Medulla oblongata (tissue), 1 donor: ENCODE data around the gene CHRNE.
"Not testable (repeated sequence)": the region's sequence is repeated elsewhere in the genome, so short reads cannot be mapped to it uniquely, and the experiment has no call there.

Experiments
- DNase-seq: peaks from one replicate; pipeline ENCODE4 v3.0.0-alpha.2; 2015; ENCODE audit errors: extremely low spot score

Gene CHRNE

DNA sequence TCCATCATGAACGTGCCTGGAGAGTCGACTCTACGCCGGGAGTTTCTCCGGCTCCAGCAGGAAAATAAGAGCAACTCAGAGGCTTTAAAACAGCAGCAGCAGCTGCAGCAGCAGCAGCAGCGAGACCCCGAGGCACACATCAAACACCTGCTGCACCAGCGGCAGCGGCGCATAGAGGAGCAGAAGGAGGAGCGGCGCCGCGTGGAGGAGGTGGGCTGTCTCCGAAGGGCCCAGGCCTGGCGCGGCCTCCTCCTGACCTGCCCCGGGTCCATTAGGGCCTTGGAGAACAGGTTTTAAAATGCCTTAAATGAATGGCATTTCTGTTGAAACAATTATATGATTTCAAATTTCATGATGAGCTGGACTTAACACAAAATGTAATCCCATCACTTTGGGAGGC, 15.3 kb downstream of the CHRNE start:
- no peak for DNase-seq

DNA sequence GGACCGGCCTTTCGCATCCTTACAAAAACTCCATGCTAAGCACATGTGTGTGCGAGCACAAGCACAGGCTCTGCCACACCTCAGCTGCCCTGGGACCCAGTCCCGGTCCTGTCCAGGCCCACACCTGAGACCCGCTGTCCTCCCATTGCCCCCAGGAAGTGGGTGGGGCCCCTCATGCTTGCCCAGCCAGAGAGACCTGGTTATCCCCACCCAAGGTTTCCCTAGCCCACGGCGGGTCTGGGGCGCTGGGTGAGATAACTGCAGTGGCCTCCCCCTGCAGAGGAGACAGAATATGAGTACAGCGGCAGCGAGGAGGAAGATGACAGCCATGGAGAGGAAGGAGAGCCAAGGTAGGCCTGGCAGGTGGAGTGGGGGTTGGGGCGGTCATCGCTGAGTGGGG, 16.1 kb downstream of the CHRNE start:
- DNase-seq: no peak

DNA sequence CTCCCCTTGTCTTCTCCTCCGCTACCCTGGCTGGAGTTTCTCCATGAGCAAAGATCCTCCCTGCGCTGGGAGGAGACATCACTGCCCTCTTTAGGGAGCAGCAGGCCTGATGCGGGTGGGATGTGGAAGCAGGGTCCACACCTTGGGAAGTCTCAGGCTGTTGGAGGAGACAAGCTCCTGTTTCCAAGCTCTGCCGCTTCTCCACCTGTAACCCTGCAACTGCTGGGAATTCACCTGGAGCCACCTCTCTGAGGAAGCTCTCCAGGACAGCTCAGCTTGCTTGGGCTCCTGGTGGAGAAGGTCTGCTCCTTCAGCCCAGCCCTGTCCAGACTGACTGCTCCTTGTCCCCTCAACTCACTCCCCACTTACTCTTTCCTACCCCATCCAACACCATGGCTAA, 18.4 kb downstream of the CHRNE start:
- no peak for DNase-seq

DNA sequence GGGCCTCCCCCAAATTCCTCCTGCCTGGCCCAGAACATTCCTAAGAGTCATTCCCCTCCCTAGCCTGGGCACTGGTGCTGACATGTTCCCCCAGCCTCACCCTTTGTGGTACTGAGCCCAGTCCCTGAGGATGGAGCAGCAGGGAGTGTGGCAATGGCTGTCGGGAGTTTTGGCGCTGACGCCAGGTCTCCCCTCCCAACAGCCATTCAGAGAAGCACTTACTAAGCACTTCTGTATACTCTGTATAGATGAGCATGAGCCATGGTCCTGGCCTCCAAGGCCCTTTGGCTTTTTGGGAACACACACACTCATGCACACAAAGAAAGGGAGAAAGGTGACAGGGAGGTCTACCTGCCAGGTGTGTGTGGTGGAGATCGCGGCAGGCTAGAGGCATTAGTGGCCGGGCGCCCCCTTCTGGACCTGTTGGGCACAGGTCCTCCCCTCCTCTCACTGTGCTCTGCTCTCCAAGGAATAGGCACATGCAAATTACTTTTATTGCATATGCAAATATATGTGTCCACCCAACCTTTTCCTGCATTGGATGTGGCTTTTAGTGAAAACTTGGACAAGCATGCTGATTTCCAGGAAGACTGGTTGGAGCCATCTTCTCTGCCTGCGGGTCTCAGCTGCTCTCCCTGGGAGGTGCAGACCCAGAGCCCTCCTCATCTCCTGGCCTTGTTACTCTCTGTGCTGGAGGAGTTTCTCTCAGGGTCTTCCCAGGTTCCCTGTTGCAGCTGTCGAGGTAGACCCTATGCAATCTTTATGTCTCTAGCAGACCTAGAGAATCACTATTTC, 20.9 kb downstream of the CHRNE start:
- DNase-seq: peak; percentile 75

DNA sequence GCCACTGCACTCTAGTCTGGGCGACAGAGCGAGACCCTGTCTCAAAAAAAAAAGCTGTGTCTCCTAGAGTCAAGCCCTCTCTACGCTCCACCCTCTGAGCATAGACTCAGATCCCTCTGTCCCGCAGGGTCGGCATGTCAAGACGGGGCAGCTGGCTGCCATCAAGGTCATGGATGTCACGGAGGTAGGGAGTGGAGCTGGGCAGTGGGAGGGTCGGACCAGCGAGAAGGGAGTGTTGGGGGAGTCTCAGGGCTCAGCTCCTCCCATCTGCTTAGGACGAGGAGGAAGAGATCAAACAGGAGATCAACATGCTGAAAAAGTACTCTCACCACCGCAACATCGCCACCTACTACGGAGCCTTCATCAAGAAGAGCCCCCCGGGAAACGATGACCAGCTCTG, 22.0 kb downstream of the CHRNE start:
- no peak for DNase-seq

DNA sequence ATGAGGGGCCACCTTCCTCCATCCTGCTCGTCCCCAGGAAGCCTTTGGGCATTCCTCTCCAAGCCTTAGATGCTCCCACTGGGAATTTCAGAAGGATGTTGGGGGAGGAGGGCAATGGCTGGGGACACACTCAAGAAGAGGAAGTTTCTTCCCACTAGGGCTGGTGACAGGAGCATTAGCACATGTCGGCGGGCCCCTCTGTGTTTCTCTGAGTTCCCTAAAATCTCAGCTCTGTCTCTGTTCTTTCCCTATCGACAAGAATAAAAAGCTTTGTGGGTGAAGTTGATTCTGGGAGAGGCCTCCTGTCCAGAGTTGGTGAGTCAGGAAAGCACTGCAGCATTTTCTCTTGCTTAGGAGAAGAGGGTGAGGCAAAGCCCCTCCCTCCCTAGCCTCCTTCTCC, 23.3 kb downstream of the CHRNE start:
- no peak for DNase-seq

DNA sequence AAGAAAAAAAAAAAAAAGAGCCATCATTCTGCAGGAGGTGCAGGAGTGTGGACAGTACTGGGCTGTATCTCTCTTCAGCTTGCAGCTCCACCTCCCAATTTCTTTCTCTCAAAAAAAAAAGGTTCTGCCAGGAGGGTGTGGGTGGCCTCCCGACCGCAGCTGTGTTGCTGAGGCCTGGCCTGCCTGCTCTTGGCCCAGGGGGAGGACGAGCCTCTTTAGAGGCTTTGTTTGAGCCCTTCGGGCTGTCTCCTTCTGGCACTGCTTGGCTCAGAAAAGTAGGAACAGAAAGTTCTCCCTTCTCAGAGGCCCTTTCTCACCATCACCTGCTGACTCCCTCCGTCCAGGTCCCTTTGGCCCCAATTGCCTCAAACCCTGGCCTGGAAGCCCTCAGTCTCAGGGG, 25.8 kb downstream of the CHRNE start:
- peak; percentile 80 for DNase-seq

DNA sequence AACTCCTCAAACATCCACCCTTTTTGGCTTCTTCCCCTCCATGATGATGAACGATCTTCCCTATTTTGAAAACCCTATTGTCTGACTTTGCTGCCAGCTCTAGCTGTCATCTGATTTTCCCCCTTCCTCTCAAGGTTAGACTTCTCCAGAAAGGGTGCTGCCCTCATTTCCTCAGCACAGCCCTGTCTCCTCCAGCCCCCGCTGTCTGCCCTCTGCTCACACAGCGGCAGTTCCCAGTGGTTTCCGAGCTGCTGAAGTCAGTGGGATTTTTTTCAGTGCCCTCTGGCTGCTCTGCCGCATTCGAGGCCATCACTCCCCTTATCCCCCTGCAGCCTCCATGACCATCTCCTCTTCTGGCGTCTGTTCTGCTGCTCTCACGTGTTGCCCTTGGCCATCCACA, 30.1 kb downstream of the CHRNE start:
- DNase-seq: peak; percentile 88

DNA sequence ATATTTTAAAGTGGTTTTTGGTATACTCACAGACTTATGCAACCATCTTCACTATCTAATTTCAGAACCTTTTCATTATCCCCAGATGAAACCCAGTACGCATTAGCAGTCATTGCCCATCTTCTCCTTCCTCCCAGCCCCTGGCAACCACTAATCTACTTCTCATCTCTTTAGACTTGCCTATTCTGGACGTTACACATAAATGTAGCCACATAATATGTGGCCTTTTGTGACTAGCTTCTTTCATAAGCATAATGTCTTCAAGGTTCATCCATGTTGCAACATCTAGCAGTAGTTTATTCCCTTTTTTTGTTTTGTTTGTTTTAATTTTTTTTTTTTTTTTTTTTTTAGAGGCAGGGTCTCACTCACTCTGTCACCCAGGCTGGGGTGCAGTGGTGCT, 32.0 kb downstream of the CHRNE start:
- DNase-seq: no peak

DNA sequence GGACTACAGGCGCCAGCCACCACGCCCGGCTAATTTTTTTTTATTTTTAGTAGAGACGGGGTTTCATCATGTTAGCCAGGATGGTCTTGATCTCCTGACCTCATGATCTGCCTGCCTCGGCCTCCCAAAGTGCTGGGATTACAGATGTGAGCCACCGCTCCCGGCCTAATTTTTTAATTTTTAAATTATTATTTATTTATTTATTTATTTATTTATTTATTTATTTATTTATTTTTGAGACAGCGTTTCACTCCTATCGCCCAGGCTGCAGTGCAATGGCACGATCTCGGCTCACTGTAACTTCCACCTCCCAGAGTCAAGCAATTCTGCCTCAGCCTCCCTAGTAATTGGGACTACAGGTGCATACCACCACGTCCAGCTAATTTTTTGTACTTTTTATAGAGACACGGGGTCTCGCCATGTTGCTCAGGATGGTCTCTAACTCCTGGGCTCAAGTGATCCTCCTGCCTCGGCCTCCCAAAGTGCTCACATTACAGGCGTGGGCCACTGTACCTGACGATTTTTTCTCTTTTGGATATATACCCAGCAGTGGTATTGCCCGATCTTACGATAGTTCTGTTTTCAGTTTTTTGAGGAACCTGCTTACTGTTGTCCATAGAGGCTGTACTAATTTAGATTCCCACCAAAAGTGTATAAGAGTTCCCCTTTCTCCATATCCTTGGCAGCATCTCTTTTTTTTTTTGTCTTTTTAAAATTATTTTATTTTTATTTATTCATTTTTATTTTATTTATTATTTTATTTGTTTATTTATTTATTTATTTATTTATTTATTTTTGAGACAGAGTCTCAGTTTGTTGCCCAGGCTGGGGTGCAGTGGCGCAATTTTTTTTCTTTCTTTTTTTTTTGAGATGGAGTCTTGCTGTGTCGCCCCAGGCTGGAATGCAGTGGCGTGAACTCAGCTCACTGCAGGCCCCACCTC, 33.6 kb downstream of the CHRNE start:
- not testable (repeated sequence) for DNase-seq

DNA sequence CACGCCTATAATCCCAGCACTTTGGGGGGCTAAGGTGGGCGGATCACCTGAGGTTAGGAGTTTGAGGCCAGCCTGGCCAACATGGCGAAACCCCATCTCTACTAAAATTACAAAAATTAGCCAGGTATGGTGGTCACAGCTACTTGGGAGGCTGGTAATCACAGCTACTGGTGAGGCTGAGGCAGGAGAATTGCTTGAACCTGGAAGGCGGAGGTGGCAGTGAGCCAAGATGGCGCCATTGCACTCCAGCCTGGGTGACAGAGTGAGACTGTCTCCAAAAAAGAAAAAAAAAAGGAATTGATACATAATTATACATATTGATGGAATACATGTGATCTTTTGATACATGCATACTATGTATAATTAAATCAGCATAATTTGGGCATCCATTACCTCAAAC, 35.4 kb downstream of the CHRNE start:
- not testable (repeated sequence) for DNase-seq

DNA sequence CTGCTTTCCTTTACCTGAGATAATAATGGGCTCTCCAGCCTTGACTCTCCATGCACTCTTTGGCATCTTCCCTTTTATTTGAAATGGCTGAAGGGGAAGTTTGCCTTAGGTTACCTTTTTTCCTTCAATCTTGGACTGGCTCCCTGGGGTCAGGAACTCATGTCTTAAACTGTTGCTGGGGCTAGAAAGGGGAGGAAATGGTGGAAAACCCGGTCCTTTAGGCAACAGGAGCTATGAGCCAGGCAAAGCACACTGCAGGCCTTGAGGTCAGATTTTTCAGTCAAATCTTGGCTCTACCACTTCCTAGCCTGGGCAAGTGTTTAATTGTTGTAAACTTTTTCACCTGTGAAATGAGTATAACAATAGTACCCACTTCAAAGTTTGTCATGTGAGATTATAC, 39.6 kb downstream of the CHRNE start:
- DNase-seq: peak; percentile 2

DNA sequence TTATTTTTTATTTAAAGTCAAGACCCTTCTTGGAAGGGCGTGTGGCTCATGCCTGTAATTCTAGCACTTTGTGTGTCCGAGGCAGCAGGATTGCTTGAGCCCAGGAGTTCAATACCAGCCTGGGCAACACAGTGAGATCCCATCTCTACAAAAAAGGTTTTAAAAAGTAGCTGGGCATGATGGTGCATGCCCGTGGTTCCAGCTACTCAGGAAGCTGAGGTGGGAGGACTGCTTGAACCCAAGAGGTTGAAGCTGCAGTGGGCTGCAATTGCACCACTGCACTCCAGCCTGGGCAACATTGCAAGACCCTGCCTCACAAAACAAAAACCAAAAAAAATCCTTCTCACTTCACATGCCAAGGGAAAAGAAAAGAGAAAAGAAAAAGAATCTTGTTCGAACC, 40.2 kb downstream of the CHRNE start:
- no peak for DNase-seq

DNA sequence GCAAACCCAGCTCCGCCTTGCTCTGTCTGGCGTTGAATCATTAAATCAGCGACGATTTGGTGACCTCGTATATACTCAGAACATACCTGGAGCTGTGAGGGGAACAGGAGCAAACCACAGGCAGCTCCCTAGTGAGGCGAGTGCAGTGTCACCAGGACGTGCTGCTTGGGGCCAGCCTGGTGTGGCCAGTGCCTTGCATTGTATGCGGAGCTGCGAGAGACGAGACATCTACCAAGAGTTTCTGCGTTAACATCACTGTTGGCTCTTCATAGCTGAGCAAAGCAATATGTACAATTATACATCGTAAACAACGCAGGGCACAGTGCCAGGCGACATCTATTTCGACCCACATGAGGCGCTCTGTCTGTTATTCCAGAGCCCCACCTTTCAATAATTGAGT, 41.8 kb downstream of the CHRNE start:
- peak; percentile 35 for DNase-seq

DNA sequence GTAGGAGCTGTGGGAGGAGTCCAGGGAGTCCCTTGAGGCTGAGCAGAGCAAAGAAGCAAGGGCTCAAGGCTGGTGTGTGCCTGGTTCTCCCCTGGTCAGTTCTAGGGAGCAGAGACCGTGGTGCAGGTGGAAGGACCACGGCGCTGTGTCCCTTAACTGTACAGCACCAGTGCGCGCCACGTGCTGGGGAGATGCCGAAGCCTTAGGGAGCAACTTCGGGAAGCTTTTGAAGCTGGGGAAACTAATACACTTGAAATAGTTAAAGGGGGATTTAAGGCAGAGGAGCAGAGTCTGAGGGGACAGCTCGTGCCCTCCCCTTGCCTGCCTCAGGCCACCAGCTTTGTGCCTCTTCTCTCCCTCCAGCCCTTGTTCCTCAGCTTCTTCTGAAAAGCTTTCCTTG, 42.2 kb downstream of the CHRNE start:
- DNase-seq: no peak

DNA sequence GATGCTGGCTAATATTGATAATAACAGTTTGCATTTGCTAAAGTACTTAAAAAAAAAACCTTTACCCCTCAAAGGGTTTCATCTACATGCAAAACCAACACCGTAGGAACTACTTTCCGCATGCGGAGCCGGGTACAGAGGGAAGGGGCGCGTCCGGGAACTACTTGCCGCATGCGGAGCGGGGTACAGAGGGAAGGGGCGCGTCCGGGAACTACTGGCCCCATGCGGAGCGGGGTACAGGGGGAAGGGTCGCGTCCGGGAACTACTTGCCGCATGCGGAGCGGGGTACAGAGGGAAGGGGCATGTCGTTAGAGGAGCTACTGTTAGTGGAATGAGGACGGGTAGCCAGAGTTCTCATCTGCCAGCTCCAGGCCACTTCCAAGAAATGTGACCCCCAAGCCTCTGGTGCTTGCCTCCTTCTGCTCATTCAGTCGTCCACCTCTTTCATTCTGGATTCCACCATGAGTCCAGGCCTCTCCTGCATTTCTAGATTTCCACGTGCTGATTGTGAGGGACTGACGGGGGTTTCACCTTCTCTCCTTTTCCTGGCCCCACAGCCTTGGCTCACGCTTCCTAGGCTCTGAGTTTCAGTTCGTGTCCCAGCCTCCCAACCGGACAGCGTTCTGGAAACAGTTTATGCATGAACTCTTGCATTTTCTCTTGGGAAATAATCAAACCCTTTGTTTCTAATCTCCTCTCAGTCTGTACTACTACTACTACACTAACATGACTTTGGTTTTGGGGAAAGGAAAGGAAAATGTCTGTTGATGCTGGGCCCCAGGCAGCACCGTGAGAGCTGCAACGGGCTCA, 42.9 kb downstream of the CHRNE start:
- DNase-seq: peak; percentile 66

DNA sequence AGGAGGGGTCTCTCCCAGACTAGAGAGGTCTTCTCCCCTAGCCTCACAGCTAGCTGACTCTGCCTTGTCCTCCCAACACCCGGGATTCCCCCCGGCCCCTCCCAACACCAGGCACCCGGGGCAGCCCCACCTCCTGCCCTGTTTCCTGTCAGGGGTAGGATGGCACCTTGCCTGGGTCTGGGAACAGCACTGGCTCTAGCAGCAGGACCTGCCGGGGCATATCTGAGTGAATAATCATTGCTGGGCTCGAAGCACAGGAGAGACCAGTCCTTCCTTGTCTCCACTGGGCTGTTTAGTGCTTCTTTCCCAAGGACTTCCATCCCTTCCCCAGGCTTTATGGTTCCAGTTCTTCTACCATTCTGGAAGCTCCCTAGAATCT, 44.0 kb downstream of the CHRNE start:
- peak; percentile 76 for DNase-seq

DNA sequence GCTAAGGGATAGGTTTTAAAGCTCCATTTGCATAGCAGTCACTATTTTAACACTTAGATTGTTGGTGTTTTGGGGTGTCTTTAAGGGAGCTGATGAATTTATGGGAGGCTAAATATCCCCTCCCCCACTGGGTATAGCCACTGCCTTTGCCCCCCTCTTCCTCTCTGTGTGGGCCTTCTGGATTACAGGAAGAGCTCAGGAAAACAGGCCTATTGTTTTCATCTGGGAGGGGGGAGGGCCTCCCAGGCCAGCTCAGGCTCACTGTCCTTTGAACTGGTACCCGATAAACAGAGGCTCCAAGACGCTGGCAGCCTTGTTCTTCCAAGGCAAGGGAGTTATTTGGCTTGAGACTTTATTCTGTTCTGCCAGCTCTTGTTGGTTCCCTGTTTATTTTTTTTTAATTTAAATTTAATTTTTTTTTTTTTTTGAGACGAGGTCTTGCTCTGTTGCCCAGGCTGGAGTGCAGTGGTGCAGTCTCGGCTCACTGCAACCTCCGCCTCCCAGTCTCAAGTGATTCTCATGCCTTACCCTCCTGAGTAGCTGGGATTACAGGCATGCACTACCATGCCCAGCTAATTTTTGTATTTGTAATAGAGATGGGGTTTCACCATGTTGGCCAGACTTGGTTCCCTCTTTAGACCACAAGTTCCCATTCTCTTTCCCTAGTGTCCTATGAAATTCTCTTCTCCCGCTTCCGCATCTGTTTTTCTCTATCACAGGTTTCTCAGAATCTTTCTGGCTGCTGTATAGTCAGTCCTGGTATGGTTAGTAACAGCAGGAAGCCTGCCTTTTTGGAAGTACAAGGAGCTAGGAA, 44.6 kb downstream of the CHRNE start:
- peak; percentile 93 for DNase-seq

DNA sequence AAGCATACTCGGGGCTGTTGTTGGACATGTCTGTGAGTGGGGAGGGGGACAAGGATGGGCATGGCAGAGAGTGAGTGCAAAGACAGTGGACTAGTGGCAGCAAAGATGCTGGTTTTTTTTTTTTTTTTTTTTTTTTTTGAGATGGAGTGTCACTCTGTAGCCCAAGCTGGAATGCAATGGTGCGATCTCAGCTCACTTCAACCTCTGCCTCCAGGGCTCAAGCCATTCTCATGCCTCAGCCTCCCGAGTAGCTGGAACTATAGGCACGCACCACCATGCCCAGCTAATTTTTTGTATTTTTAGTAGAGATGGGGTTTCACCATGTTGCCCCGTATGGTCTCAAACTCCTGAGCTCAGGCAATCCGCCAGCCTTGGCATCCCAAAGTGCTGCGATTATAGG, 45.6 kb downstream of the CHRNE start:
- not testable (repeated sequence) for DNase-seq

DNA sequence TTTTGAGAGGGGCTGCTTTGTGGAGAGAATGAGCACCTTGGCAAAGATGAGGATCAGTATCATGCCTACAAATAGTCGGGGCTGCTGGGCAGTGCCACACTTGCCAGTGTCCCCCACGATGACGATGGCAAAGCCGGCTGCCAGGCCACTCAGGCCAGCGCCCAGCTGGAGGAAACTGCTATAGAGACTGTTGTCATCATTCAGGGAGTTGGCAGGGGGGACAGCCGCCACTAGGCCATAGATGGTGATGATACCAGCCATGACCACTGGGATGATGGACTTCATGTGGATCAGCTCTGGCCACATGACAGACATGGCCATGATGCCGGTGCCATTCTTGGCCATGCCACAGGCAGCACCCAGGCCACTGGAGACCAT, 46.0 kb downstream of the CHRNE start:
- DNase-seq: peak; percentile 77

DNA sequence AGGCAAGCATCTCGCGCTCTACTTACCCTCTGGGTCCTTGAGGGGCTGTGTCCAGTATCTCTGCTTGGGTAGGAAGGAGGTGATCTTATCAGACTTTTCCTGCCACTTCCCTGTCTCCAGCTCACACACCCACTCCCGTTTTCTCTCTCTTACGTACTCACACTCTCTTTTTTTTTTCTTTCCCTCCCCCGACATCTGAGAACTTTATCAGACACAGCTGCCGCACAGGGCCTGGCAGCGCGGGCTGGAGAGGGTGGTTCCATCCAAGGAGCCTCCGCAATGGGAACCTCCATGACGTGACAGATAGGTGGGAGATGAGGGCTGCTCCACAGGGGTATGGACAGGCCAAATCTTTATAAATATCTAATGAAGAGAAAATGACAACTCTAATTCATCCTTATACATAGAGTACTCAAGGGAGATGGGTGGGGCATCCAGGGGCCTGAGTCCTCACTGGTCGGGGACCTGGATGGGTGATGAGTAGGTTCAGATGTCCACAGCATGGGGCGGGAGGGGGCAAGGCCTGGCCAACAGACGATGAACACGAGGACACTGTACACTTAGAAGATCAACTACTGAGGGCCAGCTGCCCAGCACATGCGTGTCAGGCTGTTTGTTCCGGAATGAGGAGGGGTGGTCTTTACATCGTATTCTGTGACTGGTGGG, 46.5 kb downstream of the CHRNE start:
- DNase-seq: no peak
